GM18505 (cell line): ENCODE results near the gene TRPM1.

Experiments used
- ATAC-seq: cut with Tn5 transposase; IDR thresholded peaks from one replicate; pipeline ENCODE4 v1.9.1; 2021; ENCODE audit not compliant: unreplicated experiment
- POLR2A ChIP-seq: IDR thresholded peaks from 4 replicates; pipeline ENCODE4 v1.6.1; 2011; ENCODE audit warnings: borderline replicate concordance; ENCODE audit not compliant: insufficient read depth, insufficient read length; ENCODE audit errors: extremely low read depth

Gene TRPM1

DNA sequence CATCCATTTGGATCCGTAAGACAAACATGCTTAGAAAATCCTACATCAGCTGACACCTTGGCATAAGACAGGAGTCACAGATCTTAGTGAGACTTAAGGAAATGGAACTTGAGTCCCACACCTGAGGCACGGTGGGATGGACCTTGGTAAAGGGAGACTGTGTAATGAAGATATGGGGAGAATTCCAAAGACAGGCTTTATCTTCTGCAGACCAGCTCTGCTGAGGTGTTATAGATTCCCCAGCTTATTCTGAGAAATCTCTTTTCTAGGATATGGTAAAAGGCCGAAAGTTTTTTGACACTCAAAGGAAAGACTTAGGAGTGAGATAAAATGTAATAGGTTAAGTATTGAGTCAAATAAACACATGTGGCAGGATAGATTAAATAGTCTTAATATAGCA lies 101.8 kb downstream of the TRPM1 start:
- no peak for TF ChIP-seq POLR2A
- no peak for ATAC-seq

GRCh38 chr15:30997270-30997669 lies 104.3 kb downstream of the TRPM1 start:
- no peak for TF ChIP-seq POLR2A
- ATAC-seq, result no peak

GRCh38 chr15:30992249-30992864 lies 109.2 kb downstream of the TRPM1 start:
- TF ChIP-seq POLR2A, result no peak
- ATAC-seq, result no peak

GRCh38 chr15:30991255-30992235 lies 110.0 kb downstream of the TRPM1 start, which contains the start of gene MTMR10:
MTMR10 (minus strand) TSS chr15:30991628; CDS start chr15:30991506, 122 bp downstream.
- peak; percentile 98 for TF ChIP-seq POLR2A
- ATAC-seq, result peak; percentile 92

- TF ChIP-seq POLR2A, result no peak
- ATAC-seq, result no peak
Measured at GRCh38 chr15:30990446-30991254, 110.9 kb downstream of the TRPM1 start.

DNA sequence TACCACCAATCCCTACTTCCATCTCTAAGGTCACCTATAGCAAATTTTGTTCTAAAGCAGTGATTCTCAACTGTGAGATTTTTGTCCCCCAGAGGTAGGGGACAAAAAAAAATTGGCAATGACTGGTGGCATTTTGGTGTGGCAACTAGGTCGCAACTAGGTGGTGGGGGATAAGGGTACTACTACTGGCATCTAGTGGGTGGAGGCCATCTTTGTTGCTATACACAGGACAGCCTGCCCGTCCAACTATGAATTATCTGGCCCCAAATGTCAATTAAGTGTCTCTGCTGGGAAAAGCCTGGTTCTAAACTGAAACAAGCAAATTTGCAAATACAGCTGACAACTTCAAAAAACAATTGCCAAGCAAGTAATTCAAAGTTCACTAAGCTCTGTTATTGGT lies 111.5 kb downstream of the TRPM1 start:
- no peak for TF ChIP-seq POLR2A
- ATAC-seq, result no peak

GRCh38 chr15:30985081-30985531 lies 116.4 kb downstream of the TRPM1 start:
- TF ChIP-seq POLR2A, result no peak
- ATAC-seq, result no peak

DNA sequence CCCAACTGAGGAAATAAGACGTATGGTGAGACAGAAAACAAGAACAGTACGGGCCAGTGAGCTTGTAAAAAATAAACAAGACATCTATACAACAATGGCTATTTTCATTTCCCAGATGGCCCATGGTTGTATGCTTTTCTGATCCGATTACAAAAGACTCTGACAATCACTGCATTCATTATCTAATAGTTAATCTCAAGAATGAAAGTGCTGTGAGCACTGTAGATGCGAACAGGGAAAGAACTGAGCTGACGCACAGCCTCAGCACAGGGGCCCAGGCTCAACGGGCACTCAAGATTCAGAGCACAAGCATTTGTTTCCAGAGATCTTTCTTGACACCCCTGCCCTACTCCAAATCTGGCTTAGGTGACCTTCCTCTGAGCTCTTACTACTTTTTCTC lies 117.0 kb downstream of the TRPM1 start:
- TF ChIP-seq POLR2A, result no peak
- no peak for ATAC-seq

GRCh38 chr15:30984118-30984517 lies 117.4 kb downstream of the TRPM1 start:
- ATAC-seq, result no peak
- TF ChIP-seq POLR2A, result no peak

- no peak for ATAC-seq
- no peak for TF ChIP-seq POLR2A
Measured at GRCh38 chr15:30979457-30979856, 122.1 kb downstream of the TRPM1 start.

DNA sequence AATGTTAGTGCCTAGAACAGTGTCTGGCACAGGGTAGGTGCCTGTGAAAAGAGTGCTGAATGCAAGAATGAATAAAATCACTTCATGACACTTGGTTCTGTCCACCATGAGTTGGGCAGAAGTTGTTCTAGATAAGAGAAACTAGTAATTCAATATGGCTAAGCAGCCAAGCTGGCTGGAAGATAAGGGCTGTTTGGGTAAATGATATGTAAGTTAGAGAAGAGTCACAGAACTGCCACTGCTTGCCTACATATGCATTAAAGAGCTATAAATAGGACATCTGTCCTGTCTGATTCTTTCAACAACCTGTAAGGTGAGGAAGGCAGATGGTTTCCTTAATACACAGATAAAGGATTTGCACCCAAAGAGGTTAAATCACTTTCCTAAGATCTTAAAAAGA lies 123.2 kb downstream of the TRPM1 start:
- no peak for TF ChIP-seq POLR2A
- no peak for ATAC-seq

DNA sequence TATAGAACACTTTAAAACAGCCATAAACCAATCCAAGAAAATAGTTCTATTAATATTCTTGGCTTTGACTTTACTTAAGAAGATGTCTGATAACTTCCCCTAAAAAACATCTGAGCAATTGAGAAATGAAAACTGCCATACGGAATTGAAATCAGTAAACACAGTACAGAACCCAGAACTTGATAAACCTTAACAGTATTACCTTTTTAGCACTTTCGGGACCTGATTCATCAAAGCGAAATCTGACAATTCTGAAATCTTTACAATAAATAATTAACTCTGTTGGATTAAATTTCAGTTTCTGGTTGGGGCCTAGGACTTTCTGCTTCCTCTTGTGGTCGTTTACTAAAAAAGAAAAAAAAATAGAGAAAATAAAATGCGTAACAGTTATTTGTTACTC lies 127.4 kb downstream of the TRPM1 start:
- TF ChIP-seq POLR2A, result no peak

DNA sequence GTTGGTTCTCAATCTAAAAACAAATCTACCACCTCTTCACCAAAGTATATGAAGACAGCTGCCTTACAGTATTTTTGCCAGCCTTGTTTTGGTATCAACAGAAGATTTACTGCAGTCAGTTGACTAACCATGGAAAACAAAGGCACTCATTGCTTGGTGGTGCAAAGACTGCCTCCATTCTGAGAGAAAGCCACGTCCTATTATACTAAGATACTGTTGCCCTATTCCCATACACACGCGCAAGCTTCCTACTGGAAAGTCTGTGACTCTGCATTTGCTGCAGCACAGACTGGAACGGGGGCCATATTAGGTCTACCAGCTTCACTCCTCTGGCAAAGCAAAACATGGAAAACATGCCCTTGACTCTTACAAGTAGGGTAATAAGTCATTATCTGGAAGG lies 128.1 kb downstream of the TRPM1 start:
- no peak for ATAC-seq
- TF ChIP-seq POLR2A, result no peak

More for the DNA sequence above, 127.4 kb downstream of the TRPM1 start:
- no peak for ATAC-seq

GRCh38 chr15:30969724-30970123 lies 131.8 kb downstream of the TRPM1 start:
- ATAC-seq, result no peak
- TF ChIP-seq POLR2A, result no peak

- TF ChIP-seq POLR2A, result no peak
- no peak for ATAC-seq
Measured at GRCh38 chr15:30963681-30964080, 137.8 kb downstream of the TRPM1 start.
